K562 (cell line): ENCODE data around the gene WDR35.

Source experiments
- JUND ChIP-seq, 2 experiments: IDR thresholded peaks; 2 replicates in 1 of 2; 3 replicates in 1 of 2; pipeline ENCODE4 v1.6.1; 2011; ENCODE audit warnings: borderline replicate concordance in 2 of 2, low read depth in 2 of 2, low read length in 2 of 2, improper control_type of control experiment in 1 of 2, missing biosample characterization in 1 of 2, missing genetic modification characterization in 1 of 2, missing genetic modification reagents in 1 of 2
- MAFK ChIP-seq: IDR thresholded peaks from 2 replicates; pipeline ENCODE4 v1.6.1; 2011; ENCODE audit warnings: low read length, improper control_type of control experiment
- TF ChIP-seq, protein P1 (sequence below): fragments of 250-450 bp; sonication (Bioruptor Pico); IDR thresholded peaks from 2 replicates; pipeline ENCODE4 v1.5.0; 2020; ENCODE audit warnings: mild to moderate bottlenecking, borderline replicate concordance

DNA sequence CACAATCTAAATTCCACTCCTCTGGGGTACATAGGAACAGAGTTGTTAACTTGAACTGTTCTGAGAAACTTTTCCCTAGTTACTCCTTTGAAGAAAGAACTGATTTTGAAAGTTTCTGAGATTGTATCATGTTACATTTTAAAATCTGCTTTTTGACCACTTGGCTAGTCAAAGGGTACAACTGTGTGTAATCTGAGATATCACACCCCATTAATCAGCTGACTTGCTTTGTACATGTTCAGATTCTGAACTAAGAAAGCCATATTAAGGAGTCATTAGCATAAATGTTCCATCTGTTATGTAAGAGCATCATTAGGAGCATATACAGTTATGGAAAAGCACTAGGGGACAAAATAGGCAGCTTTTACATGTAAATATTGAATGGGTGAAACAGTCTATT is 3.8 kb upstream of the WDR35 start:
- TF ChIP-seq JUND (IDR thresholded peaks at IDR 0.05; ENCODE audit: borderline replicate concordance, low read depth, low read length) (no peak), JUND (tag; IDR thresholded peaks at IDR 0.05; ENCODE audit: borderline replicate concordance, low read depth, low read length) (no peak), MAFK (no peak)
- TF ChIP-seq, protein P1, sequence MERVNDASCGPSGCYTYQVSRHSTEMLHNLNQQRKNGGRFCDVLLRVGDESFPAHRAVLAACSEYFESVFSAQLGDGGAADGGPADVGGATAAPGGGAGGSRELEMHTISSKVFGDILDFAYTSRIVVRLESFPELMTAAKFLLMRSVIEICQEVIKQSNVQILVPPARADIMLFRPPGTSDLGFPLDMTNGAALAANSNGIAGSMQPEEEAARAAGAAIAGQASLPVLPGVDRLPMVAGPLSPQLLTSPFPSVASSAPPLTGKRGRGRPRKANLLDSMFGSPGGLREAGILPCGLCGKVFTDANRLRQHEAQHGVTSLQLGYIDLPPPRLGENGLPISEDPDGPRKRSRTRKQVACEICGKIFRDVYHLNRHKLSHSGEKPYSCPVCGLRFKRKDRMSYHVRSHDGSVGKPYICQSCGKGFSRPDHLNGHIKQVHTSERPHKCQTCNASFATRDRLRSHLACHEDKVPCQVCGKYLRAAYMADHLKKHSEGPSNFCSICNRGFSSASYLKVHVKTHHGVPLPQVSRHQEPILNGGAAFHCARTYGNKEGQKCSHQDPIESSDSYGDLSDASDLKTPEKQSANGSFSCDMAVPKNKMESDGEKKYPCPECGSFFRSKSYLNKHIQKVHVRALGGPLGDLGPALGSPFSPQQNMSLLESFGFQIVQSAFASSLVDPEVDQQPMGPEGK (CRISPR knock-in tag) = no peak
